Measurements from ENCODE around the gene NRXN3. TPM values are rescaled to one million over a fixed set of nuclear protein-coding genes. Genes with fewer than 3 reads are reported as not detected.

Gene NRXN3
- total and polyA plus RNA-seq, 8 donors = 1.3 to 7.6 (median 1.5) TPM

DNA sequence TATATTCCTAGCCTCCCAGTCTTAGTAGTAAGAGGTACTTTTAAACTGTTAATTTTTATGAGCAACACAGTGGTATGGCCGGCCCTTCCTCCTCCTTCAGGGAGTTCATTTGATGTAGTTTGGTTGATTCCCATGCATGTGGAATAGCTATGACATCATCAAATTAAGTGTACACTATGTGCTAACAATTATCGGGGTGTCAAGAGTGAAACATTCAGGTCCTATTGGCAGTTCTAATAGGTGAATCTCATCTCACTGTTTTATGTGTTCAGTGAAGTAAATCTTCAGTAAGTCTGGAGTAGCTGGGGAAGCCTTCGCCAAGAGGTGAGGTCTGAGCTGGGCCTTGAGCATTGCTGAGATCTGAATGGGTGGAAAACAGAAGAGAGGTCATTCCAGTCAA, 1384.6 kb downstream of the NRXN3 start:
- ATAC-seq = no peak
- no peaks in the 10 kb centered on the region for H3K36me3 ChIP-seq
- H3K27ac ChIP-seq = no peak overlapping the region
- H3K4me1 ChIP-seq = no peaks in the 10 kb centered on the region
- TF ChIP-seq, protein P1, sequence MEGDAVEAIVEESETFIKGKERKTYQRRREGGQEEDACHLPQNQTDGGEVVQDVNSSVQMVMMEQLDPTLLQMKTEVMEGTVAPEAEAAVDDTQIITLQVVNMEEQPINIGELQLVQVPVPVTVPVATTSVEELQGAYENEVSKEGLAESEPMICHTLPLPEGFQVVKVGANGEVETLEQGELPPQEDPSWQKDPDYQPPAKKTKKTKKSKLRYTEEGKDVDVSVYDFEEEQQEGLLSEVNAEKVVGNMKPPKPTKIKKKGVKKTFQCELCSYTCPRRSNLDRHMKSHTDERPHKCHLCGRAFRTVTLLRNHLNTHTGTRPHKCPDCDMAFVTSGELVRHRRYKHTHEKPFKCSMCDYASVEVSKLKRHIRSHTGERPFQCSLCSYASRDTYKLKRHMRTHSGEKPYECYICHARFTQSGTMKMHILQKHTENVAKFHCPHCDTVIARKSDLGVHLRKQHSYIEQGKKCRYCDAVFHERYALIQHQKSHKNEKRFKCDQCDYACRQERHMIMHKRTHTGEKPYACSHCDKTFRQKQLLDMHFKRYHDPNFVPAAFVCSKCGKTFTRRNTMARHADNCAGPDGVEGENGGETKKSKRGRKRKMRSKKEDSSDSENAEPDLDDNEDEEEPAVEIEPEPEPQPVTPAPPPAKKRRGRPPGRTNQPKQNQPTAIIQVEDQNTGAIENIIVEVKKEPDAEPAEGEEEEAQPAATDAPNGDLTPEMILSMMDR (IDR thresholded peaks at IDR 0.05) = no peak
- no peaks in the 10 kb centered on the region for H3K9me3 ChIP-seq
- intact Hi-C loops (cut with DNase I) = no loop called here
- no peaks in the 10 kb centered on the region for H3K27me3 ChIP-seq
- DNase-seq = no peak
- H3K4me3 ChIP-seq = no peak overlapping the region

DNA sequence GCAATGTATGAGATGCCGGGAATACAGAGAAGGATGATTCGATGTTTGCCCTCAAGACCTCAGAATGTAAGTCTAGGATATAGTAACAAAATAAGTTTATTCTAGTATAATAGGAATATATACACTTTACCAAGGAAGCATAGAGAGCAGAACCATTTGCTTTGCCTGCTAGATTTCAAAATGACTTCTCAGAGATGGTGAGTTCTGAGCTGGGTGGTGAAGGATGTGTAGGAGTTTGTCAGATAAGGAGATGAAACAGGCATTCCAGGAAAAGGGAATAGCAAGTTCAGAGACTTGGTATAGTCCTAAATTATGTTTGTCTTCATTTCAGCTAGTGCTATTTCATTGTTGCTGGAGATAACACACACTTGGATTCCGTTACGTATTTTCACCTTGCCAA, 1385.3 kb downstream of the NRXN3 start:
- TF ChIP-seq, protein P1 (IDR thresholded peaks at IDR 0.05) = no peak
- H3K36me3 ChIP-seq = no peaks in the 10 kb centered on the region

DNA sequence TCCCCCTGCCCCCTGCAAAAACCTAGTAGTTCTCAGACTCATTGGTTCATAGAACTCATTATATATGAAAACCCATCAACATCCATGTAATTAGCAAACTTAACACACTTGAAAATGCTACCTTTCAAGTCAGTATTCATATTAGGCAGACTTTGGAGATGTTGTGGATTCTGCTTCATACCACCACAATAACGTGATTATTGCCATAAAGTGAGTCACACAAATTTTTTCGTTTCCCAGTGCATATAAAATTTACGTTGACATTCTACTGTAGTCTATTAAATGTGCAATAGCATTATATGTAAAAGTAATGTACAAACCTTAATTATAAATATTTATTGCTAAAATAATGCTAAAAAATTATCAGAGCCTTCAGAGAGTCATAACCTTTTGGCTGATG, 1387.1 kb downstream of the NRXN3 start:
- Histone ChIP-seq H3K36me3 (no peaks in the 10 kb centered on the region), H3K9me3 (no peaks in the 10 kb centered on the region), H3K27ac (no peak overlapping the region), H3K4me1 (peaks cover 0 to 8% of the 10 kb centered on the region in 2 donors), H3K4me3 (no peak overlapping the region), H3K27me3 (no peaks in the 10 kb centered on the region)
- TF ChIP-seq, protein P1 (IDR thresholded peaks at IDR 0.05) = no peak
- no peak for ATAC-seq
- DNase-seq = no peak
- intact Hi-C loops (cut with DNase I) = no loop called here

More for the DNA sequence above, 1385.3 kb downstream of the NRXN3 start:
- no peaks in the 10 kb centered on the region for H3K27me3 ChIP-seq
- H3K27ac ChIP-seq = no peak overlapping the region
- H3K4me1 ChIP-seq = no peaks in the 10 kb centered on the region
- no peaks in the 10 kb centered on the region for H3K9me3 ChIP-seq
- intact Hi-C loops (cut with DNase I) = no loop called here
- no peak for DNase-seq
- no peak overlapping the region for H3K4me3 ChIP-seq
- no peak for ATAC-seq

DNA sequence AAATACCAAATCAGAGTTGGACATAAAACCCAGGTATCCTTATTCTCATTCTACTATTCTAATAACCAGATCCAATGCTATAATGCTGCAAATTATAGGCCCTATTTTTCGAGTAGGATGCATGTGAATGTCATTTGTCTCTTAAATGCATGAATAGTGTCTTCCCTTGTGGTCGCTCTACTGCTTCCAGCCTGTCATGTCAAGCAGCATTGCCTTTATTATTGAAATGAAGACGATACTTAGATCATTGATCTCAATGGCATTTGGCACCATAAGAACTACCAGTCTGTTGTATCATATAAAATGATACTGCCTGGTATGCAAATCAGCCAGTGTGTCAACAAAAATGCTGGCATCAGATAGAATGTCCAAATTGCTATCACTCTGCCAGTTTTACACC, 1392.0 kb downstream of the NRXN3 start:
- intact Hi-C loops (cut with DNase I) = no loop called here
- no peaks in the 10 kb centered on the region for H3K36me3 ChIP-seq

DNA sequence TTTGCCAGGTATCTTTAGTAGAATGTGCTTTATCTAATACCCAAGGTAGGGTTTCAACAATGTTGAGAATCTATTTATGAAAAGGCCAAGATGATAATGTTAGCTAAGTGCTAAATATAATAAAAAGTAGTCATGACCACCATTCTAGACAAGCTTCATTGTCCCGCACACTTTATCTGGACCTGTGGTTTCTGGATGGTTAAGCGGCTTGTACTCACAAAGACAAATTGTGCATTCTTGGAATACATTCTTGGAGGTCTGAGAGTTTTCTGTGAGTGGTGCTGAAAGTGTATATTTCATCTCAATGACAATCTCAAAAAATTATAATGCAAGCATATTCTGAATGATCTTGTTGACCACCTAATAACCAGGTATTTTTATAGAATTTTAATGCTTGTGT, 1394.2 kb downstream of the NRXN3 start:
- intact Hi-C loops (cut with DNase I) = no loop called here
- TF ChIP-seq, protein P1 (IDR thresholded peaks at IDR 0.05) = no peak
- no peak for ATAC-seq
- Histone ChIP-seq H3K4me1 (peaks cover 0 to 8% of the 10 kb centered on the region in 2 donors), H3K9me3 (no peaks in the 10 kb centered on the region), H3K27me3 (no peaks in the 10 kb centered on the region), H3K4me3 (no peak overlapping the region), H3K36me3 (no peaks in the 10 kb centered on the region), H3K27ac (no peak overlapping the region)
- no peak for DNase-seq

More for the DNA sequence above, 1392.0 kb downstream of the NRXN3 start:
- TF ChIP-seq, protein P1 (IDR thresholded peaks at IDR 0.05) = no peak
- Histone ChIP-seq H3K4me3 (no peak overlapping the region), H3K27ac (no peak overlapping the region), H3K27me3 (no peaks in the 10 kb centered on the region), H3K4me1 (peaks cover 0 to 8% of the 10 kb centered on the region in 2 donors), H3K9me3 (no peaks in the 10 kb centered on the region)
- ATAC-seq = no peak
- no peak for DNase-seq

All from left lung (tissue), 10 donors.